ENCODE measurements around the gene PSMB9. TPM values are rescaled to one million over a fixed set of nuclear protein-coding genes. Genes with fewer than 3 reads are reported as not detected.

Gene PSMB9
- 11.1 and 18.1 TPM in 2 replicates for total RNA-seq

DNA sequence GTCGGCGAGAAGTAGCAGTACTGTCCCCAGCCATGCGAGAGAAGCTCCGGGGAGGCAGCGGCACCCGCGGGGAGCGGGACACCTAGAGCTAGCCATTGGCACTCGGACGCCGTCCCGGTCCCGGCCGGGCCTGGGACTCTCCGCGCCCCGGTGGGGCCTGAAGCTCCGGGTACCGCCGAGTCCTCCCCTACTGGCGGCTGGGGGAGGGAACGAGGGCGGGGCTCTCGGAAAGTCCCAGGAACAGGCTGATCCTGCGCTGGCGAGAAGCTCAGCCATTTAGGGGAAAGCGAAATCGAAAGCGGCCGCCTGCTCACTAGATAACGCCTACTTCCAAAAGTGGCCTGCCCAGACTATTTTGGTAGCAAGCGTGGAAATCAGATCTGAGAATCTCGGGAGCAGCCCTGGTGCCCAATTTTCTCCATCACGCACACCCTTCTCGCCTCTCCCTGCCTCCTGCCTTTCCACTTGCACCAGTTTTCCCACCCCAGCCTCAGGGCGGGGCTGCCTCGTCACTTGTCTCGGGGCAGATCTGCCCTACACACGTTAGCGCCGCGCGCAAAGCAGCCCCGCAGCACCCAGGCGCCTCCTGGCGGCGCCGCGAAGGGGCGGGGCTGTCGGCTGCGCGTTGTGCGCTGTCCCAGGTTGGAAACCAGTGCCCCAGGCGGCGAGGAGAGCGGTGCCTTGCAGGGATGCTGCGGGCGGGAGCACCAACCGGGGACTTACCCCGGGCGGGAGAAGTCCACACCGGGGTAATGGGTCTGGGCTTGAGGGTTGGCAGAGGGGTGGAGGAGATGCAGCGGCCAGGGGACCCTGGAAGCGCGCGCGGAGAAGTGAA is at the start of gene PSMB9, which contains the start of gene TAP1:
Gene PSMB9 (plus strand): TSS at position 652 of the 835 bp plus-strand sequence. CDS start 38 bp downstream, at position 690.
Gene TAP1 (minus strand): TSS at position 164 of the 835 bp plus-strand sequence. CDS start 68 bp downstream, at position 96.

DNA sequence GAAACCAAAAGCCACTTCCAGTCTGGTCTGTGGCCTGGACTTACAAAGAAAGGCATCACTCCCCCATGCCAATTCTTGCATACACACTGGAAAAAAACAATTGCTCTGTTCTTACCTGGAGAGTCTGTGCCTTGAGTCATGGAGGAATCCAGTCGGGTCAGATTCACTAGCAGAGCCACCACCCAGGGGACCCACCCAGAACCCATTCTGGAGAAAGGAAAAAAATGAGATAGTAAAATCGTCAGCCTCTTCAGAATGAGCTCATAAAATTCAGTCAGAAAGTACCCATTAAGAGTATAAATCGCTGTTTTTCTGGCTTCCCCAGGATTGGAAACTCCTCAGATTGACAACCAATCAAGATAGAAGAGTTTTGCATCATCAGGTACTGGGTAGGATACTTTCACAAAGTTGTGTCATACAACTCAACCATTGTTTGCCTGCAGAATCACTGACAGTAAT is 37.2 kb upstream of the PSMB9 start, which contains the start of gene HLA-DOB:
Gene HLA-DOB (minus strand): TSS at position 257 of the 459 bp plus-strand sequence. CDS start 51 bp downstream, at position 206.

DNA sequence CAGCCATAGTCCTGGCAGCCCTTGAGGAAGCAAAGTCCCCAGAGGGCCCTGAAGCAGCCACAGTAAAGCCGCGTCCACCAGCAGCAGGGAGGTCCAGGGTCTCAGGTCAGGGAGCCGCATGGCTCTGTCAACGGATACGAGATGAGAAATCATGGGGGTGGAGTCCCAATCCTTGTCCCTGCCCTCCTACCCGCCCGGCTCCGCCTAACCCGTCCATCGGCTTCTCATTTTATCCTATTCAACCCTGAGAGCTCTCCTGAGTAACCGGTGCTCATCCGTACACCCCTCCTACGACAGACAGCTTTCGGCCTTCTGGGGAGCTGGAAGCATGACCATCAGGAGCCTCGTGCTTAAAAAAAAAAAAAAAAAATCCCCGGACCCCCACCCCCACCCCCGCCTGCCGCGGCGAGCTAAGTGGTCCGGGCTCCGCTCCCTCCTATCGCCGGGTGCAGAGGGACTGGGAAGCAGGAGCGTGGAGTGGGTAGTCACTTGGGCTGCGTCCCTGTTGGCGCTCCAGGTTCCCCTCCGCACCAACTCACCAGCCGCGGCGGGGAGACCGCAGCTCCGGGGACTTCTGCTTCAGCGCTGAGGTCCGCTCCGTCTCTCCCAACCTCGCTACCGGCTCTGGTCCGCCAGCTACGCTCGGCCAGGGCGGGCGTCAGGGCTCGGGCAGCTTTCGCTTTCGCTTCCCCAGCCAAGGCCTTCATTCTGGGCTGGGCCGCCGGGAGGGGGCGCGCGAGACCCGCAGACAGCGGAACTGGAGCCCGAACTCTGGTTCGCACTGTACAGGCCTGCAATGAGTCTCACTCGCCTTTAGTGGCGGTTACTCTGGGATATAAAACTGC is 15.7 kb upstream of the PSMB9 start, which contains the start of gene TAP2:
Gene TAP2 (minus strand): TSS at position 626 of the 845 bp plus-strand sequence. CDS start 506 bp downstream, at position 120.

DNA sequence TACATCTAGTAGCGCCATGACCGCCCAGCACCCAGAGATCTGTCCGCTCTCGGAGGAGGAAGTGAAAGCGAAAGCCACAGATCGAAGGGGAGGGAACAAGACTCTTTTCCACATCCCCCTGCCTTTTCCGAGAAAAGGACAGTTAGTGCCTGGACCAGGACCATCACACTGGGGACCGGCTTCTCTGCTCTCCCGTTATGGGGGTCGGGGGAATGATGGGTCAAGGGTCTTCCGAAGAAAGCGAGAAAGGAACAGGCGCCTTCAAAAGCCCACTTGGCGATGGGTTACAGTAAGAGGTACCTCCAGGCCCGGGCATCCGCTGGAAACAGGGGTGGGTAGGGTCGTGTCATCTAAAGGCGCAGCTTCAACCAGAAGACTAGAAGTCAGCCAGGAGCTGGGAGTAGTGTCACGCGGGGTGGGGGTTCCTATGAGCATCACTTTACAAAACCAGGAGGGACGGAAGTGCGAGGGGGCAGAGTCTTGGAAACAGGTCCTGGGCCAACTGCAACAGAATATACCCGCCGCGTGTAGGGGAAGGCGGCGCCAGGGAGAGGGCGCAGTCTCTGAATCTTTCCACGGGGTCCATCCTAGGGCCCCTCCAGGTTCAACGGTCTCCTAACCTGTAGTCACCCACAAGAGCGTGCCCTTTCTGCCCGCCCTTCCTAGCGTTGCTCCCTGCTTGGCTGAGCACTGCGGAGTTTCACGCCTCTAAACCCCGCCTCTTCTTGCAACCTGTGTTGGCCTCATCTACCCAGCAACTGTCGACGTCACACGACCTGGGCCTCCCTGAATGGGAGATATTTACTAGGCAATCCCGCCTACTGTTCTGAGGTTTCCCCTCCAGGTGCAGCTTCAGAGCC is 9.8 kb upstream of the PSMB9 start, which contains the start of gene PSMB8:
Gene PSMB8 (minus strand): TSS at position 69 of the 860 bp plus-strand sequence. CDS start 51 bp downstream, at position 18.

Other genes starting within 250 kb of the PSMB9 start
- not detected in 2 replicates for gene HLA-DQA1, start 216.8 kb upstream of the PSMB9 start, total RNA-seq
- not detected in 2 replicates for gene HLA-DQB1, start 187.5 kb upstream of the PSMB9 start, total RNA-seq
- gene HLA-DQA2, start 112.8 kb upstream of the PSMB9 start, total RNA-seq = not detected in 2 replicates
- not detected in 2 replicates for gene HLA-DQB2, start 90.7 kb upstream of the PSMB9 start, total RNA-seq
- 2.2 TPM in 1 of 2 replicates, not detected in the other for gene HLA-DOB, start 37.2 kb upstream of the PSMB9 start, total RNA-seq
- gene TAP2, start 15.5 kb upstream of the PSMB9 start, total RNA-seq = 6.3 and 6.6 TPM in 2 replicates
- 32.7 and 68.0 TPM in 2 replicates for gene PSMB8, start 10.1 kb upstream of the PSMB9 start, total RNA-seq
- gene TAP1, start 488 bp upstream of the PSMB9 start, total RNA-seq = 15.9 and 19.5 TPM in 2 replicates
- 0.23 TPM in 1 of 2 replicates, not detected in the other for gene HLA-DMB, start 86.8 kb downstream of the PSMB9 start, total RNA-seq
- 4.3 and 7.8 TPM in 2 replicates for gene HLA-DMA, start 98.9 kb downstream of the PSMB9 start, total RNA-seq
- 83.6 and 109 TPM in 2 replicates for gene BRD2, start 114.4 kb downstream of the PSMB9 start, total RNA-seq
- not detected in 2 replicates for gene HLA-DOA, start 155.4 kb downstream of the PSMB9 start, total RNA-seq
- gene HLA-DPA1, start 219.5 kb downstream of the PSMB9 start, total RNA-seq = 1.6 and 5.1 TPM in 2 replicates
- 7.7 and 7.8 TPM in 2 replicates for gene HLA-DPB1, start 221.8 kb downstream of the PSMB9 start, total RNA-seq

Data from pericardium fibroblast (primary cell).